GM12878 (cell line): ENCODE data around the gene PPID.

Source experiments
- EP300 ChIP-seq, 2 experiments: fragments of 150-350 bp in 1 of 2; IDR thresholded peaks; 2 replicates each; pipeline ENCODE4 v1.6.1; 2011 to 2012; ENCODE audit warnings: low read depth in 2 of 2, low read length in 2 of 2, borderline replicate concordance in 1 of 2, improper control_type of control experiment in 1 of 2, inconsistent platforms in 1 of 2; ENCODE audit not compliant: control insufficient read depth in 1 of 2
- EZH2 ChIP-seq: IDR thresholded peaks from 2 replicates; pipeline ENCODE4 v1.6.1; 2012; ENCODE audit warnings: low read depth, mild to moderate bottlenecking, control low read depth, inconsistent platforms, low read length, borderline replicate concordance; ENCODE audit not compliant: control insufficient read depth
- MYC ChIP-seq: IDR thresholded peaks from 2 replicates; pipeline ENCODE4 v1.6.1; 2011; ENCODE audit warnings: mild to moderate bottlenecking, low read length, moderate library complexity, inconsistent platforms; ENCODE audit not compliant: insufficient read depth, insufficient replicate concordance, insufficient read length, severe bottlenecking
- POLR2A ChIP-seq: IDR thresholded peaks from 2 replicates; pipeline ENCODE4 v1.6.1; 2011; ENCODE audit warnings: low read depth, mild to moderate bottlenecking, low read length
- RFX5 ChIP-seq: IDR thresholded peaks from 2 replicates; pipeline ENCODE4 v1.6.1; 2011; ENCODE audit warnings: low read depth, low read length, improper control_type of control experiment
- SIN3A ChIP-seq: IDR thresholded peaks from 2 replicates; pipeline ENCODE4 v1.6.1; 2012; ENCODE audit warnings: low read depth, low read length, improper control_type of control experiment
- SMC3 ChIP-seq: IDR thresholded peaks from 2 replicates; pipeline ENCODE4 v1.6.1; 2011; ENCODE audit warnings: low read length, improper control_type of control experiment, borderline replicate concordance
- SP1 ChIP-seq: IDR thresholded peaks from one replicate; pipeline ENCODE4 v1.6.1; 2011; ENCODE audit warnings: low read depth, low read length
- SUZ12 ChIP-seq: fragments of 200-600 bp; sonication (generic); IDR thresholded peaks from one replicate; pipeline ENCODE4 v1.6.1; 2018; ENCODE audit warnings: antibody characterized with exemption, mild to moderate bottlenecking; ENCODE audit not compliant: unreplicated experiment
- TF ChIP-seq, protein P1 (sequence below), 3 experiments: IDR thresholded peaks in 2 of 3; conservative IDR thresholded peaks in 1 of 3; 2 replicates each; pipeline ENCODE4 v1.5.1; 2011; ENCODE audit warnings: low read depth in 3 of 3, low read length in 3 of 3, mild to moderate bottlenecking in 3 of 3, control low read depth in 2 of 3, moderate library complexity in 2 of 3, inconsistent platforms in 1 of 3, mixed read lengths in 1 of 3; ENCODE audit not compliant: control insufficient read depth in 2 of 3, insufficient read depth in 1 of 3; ENCODE audit errors: extremely low read depth in 1 of 3
- TF ChIP-seq, protein P2 (sequence below): fragments of 450-650 bp; IDR thresholded peaks from 2 replicates; pipeline ENCODE4 v1.6.1; 2016; ENCODE audit warnings: mild to moderate bottlenecking
- TF ChIP-seq, protein P3 (sequence below): IDR thresholded peaks from 2 replicates; pipeline ENCODE4 v1.6.1; 2012; ENCODE audit warnings: mild to moderate bottlenecking, low read depth, low read length
- TF ChIP-seq, protein P4 (sequence below): IDR thresholded peaks from 2 replicates; pipeline ENCODE4 v1.6.1; 2011; ENCODE audit warnings: borderline replicate concordance, low read depth, mild to moderate bottlenecking, moderate library complexity, low read length; ENCODE audit not compliant: insufficient read depth, poor library complexity, severe bottlenecking

DNA sequence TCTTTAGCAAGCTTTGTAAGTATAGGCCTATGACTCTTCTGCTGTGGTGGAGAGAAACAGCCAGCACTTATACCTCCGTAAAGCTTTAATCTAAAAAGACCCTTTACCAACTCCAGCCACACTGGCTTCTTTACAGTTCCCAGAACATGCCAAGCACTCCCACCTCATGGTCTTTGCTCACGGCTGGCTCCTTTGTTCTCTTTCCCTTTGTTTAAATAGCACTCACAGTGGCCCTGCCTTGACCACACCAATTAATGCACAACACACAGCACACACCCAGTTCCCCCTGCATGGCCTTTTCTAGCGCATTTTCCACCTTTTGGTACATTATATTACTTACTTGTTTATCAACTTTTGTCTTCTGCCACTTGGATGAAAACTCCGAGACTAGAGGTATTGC lies 18.9 kb downstream of the PPID start:
- TF ChIP-seq, protein P1, sequence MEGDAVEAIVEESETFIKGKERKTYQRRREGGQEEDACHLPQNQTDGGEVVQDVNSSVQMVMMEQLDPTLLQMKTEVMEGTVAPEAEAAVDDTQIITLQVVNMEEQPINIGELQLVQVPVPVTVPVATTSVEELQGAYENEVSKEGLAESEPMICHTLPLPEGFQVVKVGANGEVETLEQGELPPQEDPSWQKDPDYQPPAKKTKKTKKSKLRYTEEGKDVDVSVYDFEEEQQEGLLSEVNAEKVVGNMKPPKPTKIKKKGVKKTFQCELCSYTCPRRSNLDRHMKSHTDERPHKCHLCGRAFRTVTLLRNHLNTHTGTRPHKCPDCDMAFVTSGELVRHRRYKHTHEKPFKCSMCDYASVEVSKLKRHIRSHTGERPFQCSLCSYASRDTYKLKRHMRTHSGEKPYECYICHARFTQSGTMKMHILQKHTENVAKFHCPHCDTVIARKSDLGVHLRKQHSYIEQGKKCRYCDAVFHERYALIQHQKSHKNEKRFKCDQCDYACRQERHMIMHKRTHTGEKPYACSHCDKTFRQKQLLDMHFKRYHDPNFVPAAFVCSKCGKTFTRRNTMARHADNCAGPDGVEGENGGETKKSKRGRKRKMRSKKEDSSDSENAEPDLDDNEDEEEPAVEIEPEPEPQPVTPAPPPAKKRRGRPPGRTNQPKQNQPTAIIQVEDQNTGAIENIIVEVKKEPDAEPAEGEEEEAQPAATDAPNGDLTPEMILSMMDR (IDR thresholded peaks at IDR 0.05 in 2 of 3, conservative IDR thresholded peaks at IDR 0.05 in 1 of 3; ENCODE audit: control insufficient read depth in 2 of 3, extremely low read depth in 1 of 3, insufficient read depth in 1 of 3, low read depth in 3 of 3, low read length in 3 of 3) = no peak
- TF ChIP-seq SP1 (no peak), POLR2A (no peak), SMC3 (no peak), MYC (no peak), SUZ12 (no peak), EZH2 (no peak), SIN3A (no peak), EP300 (IDR thresholded peaks at IDR 0.05; ENCODE audit: borderline replicate concordance in 1 of 2, control insufficient read depth in 1 of 2, low read depth in 2 of 2, low read length in 2 of 2) (no peak), RFX5 (no peak)
- TF ChIP-seq, protein P2, sequence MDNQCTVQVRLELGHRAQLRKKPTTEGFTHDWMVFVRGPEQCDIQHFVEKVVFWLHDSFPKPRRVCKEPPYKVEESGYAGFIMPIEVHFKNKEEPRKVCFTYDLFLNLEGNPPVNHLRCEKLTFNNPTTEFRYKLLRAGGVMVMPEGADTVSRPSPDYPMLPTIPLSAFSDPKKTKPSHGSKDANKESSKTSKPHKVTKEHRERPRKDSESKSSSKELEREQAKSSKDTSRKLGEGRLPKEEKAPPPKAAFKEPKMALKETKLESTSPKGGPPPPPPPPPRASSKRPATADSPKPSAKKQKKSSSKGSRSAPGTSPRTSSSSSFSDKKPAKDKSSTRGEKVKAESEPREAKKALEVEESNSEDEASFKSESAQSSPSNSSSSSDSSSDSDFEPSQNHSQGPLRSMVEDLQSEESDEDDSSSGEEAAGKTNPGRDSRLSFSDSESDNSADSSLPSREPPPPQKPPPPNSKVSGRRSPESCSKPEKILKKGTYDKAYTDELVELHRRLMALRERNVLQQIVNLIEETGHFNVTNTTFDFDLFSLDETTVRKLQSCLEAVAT = no peak
- TF ChIP-seq, protein P3, sequence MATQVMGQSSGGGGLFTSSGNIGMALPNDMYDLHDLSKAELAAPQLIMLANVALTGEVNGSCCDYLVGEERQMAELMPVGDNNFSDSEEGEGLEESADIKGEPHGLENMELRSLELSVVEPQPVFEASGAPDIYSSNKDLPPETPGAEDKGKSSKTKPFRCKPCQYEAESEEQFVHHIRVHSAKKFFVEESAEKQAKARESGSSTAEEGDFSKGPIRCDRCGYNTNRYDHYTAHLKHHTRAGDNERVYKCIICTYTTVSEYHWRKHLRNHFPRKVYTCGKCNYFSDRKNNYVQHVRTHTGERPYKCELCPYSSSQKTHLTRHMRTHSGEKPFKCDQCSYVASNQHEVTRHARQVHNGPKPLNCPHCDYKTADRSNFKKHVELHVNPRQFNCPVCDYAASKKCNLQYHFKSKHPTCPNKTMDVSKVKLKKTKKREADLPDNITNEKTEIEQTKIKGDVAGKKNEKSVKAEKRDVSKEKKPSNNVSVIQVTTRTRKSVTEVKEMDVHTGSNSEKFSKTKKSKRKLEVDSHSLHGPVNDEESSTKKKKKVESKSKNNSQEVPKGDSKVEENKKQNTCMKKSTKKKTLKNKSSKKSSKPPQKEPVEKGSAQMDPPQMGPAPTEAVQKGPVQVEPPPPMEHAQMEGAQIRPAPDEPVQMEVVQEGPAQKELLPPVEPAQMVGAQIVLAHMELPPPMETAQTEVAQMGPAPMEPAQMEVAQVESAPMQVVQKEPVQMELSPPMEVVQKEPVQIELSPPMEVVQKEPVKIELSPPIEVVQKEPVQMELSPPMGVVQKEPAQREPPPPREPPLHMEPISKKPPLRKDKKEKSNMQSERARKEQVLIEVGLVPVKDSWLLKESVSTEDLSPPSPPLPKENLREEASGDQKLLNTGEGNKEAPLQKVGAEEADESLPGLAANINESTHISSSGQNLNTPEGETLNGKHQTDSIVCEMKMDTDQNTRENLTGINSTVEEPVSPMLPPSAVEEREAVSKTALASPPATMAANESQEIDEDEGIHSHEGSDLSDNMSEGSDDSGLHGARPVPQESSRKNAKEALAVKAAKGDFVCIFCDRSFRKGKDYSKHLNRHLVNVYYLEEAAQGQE = no peak
- TF ChIP-seq, protein P4, sequence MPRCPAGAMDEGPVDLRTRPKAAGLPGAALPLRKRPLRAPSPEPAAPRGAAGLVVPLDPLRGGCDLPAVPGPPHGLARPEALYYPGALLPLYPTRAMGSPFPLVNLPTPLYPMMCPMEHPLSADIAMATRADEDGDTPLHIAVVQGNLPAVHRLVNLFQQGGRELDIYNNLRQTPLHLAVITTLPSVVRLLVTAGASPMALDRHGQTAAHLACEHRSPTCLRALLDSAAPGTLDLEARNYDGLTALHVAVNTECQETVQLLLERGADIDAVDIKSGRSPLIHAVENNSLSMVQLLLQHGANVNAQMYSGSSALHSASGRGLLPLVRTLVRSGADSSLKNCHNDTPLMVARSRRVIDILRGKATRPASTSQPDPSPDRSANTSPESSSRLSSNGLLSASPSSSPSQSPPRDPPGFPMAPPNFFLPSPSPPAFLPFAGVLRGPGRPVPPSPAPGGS = no peak
